GM21381 (cell line): ENCODE measurements around the gene CD63.

Experiments used
- ATAC-seq: cut with Tn5 transposase; IDR thresholded peaks from one replicate; pipeline ENCODE4 v1.9.1; 2021; ENCODE audit warnings: mild to moderate bottlenecking, moderate library complexity; ENCODE audit not compliant: unreplicated experiment

CD63 gene

GRCh38 chr12:55723516-55724225 lies 5.1 kb downstream of the CD63 start:
- ATAC-seq, result no peak

GRCh38 chr12:55722948-55723347 lies 5.9 kb downstream of the CD63 start:
- ATAC-seq, result no peak

DNA sequence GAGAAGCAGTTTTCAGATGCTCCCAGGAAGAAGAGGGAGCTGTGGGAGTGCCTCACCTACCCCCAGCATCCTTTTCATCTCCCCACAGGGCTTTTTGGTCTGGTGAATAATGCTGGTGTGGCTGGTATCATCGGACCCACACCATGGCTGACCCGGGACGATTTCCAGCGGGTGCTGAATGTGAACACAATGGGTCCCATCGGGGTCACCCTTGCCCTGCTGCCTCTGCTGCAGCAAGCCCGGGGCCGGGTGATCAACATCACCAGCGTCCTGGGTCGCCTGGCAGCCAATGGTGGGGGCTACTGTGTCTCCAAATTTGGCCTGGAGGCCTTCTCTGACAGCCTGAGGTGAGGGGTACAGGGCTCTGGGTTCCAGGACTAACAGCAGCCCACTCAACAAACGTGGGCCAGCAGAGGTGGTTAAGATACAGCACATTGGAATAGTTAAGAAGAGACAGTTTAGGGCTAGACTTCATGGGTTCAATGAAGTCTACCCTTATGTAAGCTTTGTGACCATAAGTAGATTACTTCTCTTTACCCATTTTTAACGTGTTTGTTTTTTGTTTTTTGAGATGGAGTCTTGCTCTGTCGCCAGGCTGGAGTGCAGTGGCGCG lies 7.1 kb downstream of the CD63 start:
- no peak for ATAC-seq

DNA sequence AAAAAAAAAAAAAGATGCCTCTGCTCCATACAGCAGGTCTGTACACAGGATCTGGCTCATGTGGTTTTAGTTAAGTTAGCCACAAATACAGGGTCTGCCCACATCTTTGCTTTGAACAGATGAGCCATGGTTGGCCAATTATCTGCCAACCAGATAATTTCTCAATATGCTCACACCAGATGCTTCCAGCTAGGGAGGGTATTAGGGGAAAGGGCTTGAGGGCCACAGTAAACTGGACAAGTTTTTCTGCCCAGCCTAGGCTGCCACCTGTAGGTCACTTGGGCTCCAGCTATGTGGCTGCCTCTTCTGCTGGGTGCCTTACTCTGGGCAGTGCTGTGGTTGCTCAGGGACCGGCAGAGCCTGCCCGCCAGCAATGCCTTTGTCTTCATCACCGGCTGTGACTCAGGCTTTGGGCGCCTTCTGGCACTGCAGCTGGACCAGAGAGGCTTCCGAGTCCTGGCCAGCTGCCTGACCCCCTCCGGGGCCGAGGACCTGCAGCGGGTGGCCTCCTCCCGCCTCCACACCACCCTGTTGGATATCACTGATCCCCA lies 7.8 kb downstream of the CD63 start:
- no peak for ATAC-seq

DNA sequence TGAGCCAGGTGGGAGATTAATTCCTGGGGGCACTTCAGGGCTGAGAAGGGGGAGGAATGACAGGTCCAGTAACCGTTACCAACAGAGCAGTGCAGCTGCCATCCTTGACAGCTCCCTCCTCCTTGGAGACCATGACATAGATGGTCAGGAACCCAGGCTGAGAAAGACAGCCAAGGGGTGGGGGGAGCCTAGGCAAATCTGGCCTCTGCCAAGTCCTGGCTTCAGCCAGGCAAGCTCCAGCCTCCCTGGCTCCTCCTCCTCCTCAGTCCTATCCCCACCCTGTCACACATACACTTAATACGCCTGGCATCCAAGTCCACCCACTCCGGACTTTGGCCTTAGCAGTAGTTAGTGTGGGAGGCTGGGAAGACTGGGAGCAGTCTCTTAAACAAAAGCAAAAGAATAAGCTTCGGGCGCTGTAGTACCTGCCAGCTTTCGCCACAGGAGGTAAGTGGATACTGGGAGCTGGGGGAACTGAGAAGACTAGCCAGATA lies 8.7 kb downstream of the CD63 start, which contains the start of gene RDH5:
RDH5 (plus strand) TSS at position 323 of the 494 bp plus-strand sequence. CDS start 792 bp downstream, outside the sequence.
- no peak for ATAC-seq

- ATAC-seq, result no peak
These were observed 9.4 kb downstream of the CD63 start for GRCh38 chr12:55719371-55719770.

GRCh38 chr12:55718624-55719275 lies 10.1 kb downstream of the CD63 start:
- ATAC-seq, result no peak

- ATAC-seq, result no peak
These were observed 10.8 kb downstream of the CD63 start for GRCh38 chr12:55718015-55718414.

DNA sequence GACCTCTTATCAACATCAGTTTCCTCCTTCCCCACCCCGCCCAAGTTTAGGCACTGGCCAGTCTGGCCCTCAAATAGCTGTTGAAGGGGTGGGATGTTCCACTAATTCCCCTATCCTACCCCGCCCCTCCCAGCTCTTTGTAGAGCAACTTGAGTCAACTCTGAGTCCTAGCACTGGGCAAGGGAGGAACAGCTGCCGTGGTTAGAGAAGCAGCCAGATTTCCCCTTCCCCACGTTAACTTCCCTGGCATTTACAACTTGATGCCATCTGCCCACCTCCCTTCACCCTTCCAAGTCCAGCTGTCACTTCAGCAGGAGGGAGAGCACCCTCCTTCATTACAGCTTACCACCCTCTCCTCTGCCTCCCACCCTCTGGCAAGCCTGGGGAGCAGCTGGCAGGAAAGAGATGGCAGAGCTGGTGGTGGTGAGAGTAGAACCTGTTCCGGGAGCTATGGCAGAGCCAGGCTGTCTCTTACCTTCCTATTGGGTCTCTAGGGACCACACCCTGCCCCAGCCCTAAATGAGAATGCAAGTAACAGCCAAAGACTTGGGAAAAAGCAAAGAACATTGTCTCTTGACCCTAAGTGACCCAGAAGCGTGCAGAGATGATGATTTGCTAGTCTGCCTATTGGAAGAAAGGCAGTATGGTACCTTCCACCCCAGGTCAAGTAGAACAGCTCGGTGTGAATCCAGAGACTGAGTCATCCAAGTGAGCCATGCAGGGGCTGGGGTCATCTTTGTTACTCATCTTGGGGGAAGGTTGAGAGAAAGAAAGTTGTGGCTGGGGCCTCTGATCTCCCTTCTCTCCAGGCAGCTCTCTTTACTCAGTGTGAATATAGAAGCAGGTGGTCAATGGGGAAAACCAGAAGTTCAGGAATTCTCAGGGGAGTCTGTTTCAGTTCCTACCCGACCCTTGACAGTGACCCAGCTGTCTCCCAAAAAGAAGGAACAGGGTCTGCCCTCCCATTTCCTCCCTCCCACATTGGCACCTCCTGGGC lies 11.5 kb downstream of the CD63 start:
- ATAC-seq, result no peak

GRCh38 chr12:55716582-55716957 lies 12.2 kb downstream of the CD63 start:
- ATAC-seq, result no peak

DNA sequence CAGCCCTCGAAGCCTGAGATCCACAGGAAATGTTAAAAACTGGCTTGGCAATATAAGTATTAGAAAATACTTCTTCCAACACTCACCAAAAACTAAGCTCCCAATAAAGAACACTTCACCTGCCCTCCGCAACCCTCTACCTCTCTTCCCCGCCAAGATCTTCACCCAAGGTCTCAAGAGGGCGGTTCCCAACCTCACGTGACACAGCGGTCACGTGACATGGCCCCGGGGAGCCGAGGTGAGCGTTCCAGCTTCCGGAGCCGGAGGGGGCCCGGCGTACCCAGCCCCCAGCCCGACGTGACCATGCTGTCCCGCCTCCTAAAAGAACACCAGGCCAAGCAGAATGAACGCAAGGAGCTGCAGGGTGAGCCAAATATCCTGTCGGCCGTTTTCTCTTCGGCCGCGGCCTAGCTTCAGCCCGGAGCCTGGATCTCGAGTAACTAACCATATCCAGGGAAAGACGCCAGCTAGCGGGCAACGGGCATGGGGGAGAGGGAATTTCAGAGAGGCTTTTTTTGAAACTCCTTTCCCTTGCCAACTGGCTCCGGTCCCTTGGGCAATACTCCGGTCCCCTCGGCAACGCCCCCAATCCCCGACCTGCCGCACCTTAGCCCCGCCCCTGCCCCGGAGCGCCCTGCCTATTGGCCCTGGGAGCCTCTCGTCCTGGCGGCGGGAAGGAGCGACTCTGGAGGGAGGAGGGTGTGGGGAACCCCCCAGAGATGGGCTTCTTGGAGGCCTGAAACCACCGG lies 12.8 kb downstream of the CD63 start, which contains the start of gene BLOC1S1:
BLOC1S1 (plus strand) TSS at position 214 of the 749 bp plus-strand sequence; CDS start at position 220, 6 bp downstream.
- ATAC-seq, result peak; percentile 89

DNA sequence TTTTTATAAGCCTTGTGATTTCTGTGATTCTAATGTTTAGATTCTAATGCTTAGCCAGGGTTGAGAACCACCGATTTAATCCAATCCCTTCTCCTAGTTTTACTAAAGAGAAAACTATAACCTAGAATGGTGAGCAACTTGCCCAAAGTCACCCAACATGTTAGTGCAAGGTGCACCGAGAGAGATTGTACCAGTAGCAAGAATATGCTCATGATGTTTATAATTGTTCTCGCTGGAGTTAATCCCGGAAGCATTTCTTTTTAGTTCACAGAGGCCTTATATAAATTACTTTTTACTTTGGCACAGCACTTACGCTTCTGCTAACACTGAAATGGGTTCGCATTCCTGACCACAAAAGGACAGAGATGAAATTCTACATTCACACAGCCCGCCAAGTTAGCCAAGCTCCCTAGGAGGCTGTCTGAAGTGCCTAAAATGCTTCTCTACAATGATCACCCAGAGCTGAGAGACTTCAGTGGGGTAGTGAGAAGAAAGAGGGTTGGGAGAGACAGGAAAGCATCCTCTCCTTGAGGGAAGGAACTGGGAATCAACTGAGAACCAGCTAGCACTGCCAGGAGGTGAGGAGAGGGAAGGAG lies 13.5 kb downstream of the CD63 start:
- no peak for ATAC-seq

DNA sequence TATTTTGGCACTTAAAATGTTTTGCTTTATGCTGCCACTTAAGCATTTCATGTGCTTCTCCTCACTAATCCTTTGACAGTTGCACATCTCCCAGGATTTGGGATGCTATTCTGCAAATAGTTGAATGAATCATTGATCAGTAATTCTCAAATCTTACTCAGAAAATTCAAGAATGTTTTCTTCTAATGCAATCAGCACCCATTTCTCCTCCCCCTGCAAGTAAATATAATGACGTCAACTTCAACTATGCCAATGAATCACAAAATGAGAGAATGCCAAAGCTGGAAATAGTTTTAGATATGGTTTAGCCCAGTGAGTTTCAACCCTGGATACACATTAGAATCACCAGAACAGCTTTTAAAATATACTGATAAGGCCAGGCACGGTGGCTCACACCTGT lies 15.1 kb downstream of the CD63 start:
- ATAC-seq, result no peak

DNA sequence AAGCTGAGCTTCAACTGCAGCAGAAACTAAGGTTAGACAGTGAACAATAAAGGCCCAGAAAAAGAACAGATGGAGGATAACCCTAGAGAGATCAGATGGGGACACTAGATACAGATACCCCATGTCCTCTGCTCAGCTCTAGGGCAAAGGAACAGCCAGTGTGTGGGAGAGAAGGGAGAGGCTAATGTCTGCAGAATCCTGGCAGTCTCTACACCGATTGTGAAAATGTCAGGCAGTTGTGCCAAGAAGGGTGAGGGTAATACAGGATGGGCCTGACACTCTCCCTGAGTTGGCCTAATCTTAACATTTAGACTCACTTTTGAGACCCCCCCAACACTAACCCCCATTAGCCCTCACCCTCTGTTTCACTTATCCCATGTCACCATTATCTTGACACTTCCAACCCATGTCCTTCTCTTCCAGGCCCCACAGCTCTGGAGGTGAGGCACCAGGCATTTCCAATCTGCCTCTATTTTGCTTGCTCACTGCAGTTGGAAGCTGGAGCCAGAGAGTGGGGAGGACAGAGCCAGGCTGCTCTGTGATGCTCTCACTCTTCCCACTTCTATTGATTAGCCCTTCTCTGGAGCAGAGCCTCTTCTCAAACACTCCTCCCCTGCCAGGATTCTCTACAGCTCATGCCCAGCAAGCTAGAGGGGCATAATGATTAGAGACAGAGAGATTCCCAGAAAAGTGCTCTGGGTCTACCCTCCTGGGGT lies 16.0 kb downstream of the CD63 start:
- no peak for ATAC-seq

- ATAC-seq, result no peak
These were observed 16.8 kb downstream of the CD63 start for GRCh38 chr12:55711786-55712553.

DNA sequence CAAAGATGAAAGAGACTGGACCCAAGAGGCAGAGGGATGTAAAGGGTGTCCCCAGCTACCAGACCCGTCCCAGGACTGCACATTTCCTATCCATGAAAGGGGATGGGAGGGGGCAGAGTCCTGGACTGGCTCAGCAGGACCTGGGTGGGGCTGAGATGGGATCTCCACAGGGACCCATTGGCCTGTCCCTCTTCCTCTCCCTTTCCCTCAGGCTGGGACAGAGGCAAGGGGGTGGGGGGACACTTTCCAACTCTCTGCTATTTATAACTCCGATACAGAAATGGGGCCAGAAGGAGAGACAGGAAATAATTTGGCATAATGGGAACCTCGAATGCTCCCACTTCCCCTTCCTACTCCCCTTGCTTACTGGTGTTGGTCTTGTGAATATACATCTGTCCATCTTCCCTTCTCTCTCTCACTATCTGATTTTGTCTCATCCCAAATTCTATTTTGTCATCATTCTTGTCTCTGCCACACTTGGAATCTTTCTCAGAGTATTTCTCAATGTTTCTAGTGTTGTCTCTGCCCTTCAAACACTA lies 20.0 kb downstream of the CD63 start:
- no peak for ATAC-seq

- peak; percentile 58 for ATAC-seq
These were observed 20.7 kb downstream of the CD63 start, which contains the start of gene ITGA7 for GRCh38 chr12:55707841-55708694. Gene ITGA7, minus strand, starts transcription at chr12:55707904. Its CDS starts 222 bp downstream, at chr12:55707682.
